Glutamatergic neuron (in vitro differentiated cells): ENCODE data around the gene PFN1. TPM values are rescaled to one million over a fixed set of nuclear protein-coding genes. Genes with fewer than 3 reads are reported as not detected.
A peak's percentile ranks its signal among the peaks of the same experiment; 100 is the strongest.

ENCODE experiments used
- DNase-seq: peaks from one replicate; pipeline ENCODE4 v3.0.0; 2022
- H3K27ac Mint-ChIP-seq: one replicate; pipeline ENCODE4 v1.8.0; 2020; ENCODE audit warnings: mild to moderate bottlenecking, mixed read lengths, inconsistent platforms; ENCODE audit not compliant: unreplicated experiment
- H3K27me3 Mint-ChIP-seq: one replicate; pipeline ENCODE4 v1.8.0; 2020; ENCODE audit warnings: mild to moderate bottlenecking, moderate library complexity, mixed read lengths, inconsistent platforms; ENCODE audit not compliant: unreplicated experiment
- H3K36me3 Mint-ChIP-seq: one replicate; pipeline ENCODE4 v1.8.0; 2020; ENCODE audit warnings: mild to moderate bottlenecking, mixed read lengths, inconsistent platforms; ENCODE audit not compliant: unreplicated experiment
- H3K4me1 Mint-ChIP-seq: one replicate; pipeline ENCODE4 v1.8.0; 2020; ENCODE audit warnings: mild to moderate bottlenecking, low read depth, mixed read lengths, inconsistent platforms; ENCODE audit not compliant: unreplicated experiment
- H3K4me3 Mint-ChIP-seq: one replicate; pipeline ENCODE4 v1.8.0; 2020; ENCODE audit warnings: mild to moderate bottlenecking, mixed read lengths, inconsistent platforms; ENCODE audit not compliant: unreplicated experiment
- H3K9me3 Mint-ChIP-seq: one replicate; pipeline ENCODE4 v1.8.0; 2020; ENCODE audit warnings: mild to moderate bottlenecking, moderate library complexity, mixed read lengths, inconsistent platforms; ENCODE audit not compliant: unreplicated experiment
- CTCF ChIP-seq: fragments of 200-600 bp; sonication (generic); IDR thresholded peaks from one replicate; pipeline ENCODE4 v1.5.0; 2021; ENCODE audit not compliant: partially characterized antibody, unreplicated experiment
- total RNA-seq: library from RNA; stranded (reverse); fragmentation: NEBNext Ultra II Directional; extraction: Animal tissue kit (Norgen Biotek cat#: 25700); gene quantifications from one replicate; pipeline ENCODE4 v1.2.1, GENCODE V29; 2021; ENCODE audit not compliant: unreplicated experiment

PFN1 gene
- total RNA-seq, 1 donor from 2014 or later, result 356 TPM

GRCh38 chr17:4986951-4987766 is 38.8 kb upstream of the PFN1 start, which contains the start of gene CAMTA2:
CAMTA2 (minus strand) TSS chr17:4987675; CDS start chr17:4986222, 1,453 bp downstream.
- peak; percentile 97 for DNase-seq
- Mint-ChIP-seq H3K27me3 (peaks cover 5% of the 10 kb centered on the region), H3K4me1 (peaks cover 16% of the 10 kb centered on the region), H3K9me3 (peaks cover 8% of the 10 kb centered on the region), H3K27ac (peak within 1 kb of the TSS; percentile 92), H3K4me3 (peak within 1 kb of the TSS; percentile 86), H3K36me3 (peaks cover 4% of the 10 kb centered on the region)
- peak; percentile 86 for TF ChIP-seq CTCF

GRCh38 chr17:4986403-4986802 is 38.1 kb upstream of the PFN1 start:
- H3K9me3 Mint-ChIP-seq, result peaks cover 8% of the 10 kb centered on the region
- H3K27ac Mint-ChIP-seq, result peak overlapping the region; percentile 92
- peaks cover 6% of the 10 kb centered on the region for H3K36me3 Mint-ChIP-seq
- peaks cover 16% of the 10 kb centered on the region for H3K4me1 Mint-ChIP-seq
- H3K4me3 Mint-ChIP-seq, result peak overlapping the region; percentile 86
- H3K27me3 Mint-ChIP-seq, result peaks cover 8% of the 10 kb centered on the region
- TF ChIP-seq CTCF, result no peak
- no peak for DNase-seq

- Mint-ChIP-seq H3K9me3 (peaks cover 8% of the 10 kb centered on the region), H3K36me3 (peaks cover 6% of the 10 kb centered on the region), H3K27me3 (peaks cover 13% of the 10 kb centered on the region), H3K4me1 (peaks cover 9% of the 10 kb centered on the region), H3K4me3 (no peak overlapping the region), H3K27ac (no peak overlapping the region)
- TF ChIP-seq CTCF, result no peak
- DNase-seq, result no peak
Observed at GRCh38 chr17:4982305-4982704, 34.0 kb upstream of the PFN1 start.

- Mint-ChIP-seq H3K4me1 (peaks cover 9% of the 10 kb centered on the region), H3K9me3 (peaks cover 3% of the 10 kb centered on the region), H3K27me3 (peaks cover 16% of the 10 kb centered on the region), H3K4me3 (peak overlapping the region; percentile 56), H3K36me3 (peaks cover 6% of the 10 kb centered on the region), H3K27ac (peak overlapping the region; percentile 85)
- no peak for DNase-seq
- TF ChIP-seq CTCF, result peak; percentile 87
Observed at GRCh38 chr17:4980644-4981216, 32.4 kb upstream of the PFN1 start.

- TF ChIP-seq CTCF, result no peak
- Mint-ChIP-seq H3K4me1 (peaks cover 10% of the 10 kb centered on the region), H3K27ac (no peak overlapping the region), H3K9me3 (peaks cover 4% of the 10 kb centered on the region), H3K4me3 (no peak overlapping the region), H3K27me3 (peaks cover 21% of the 10 kb centered on the region), H3K36me3 (peaks cover 11% of the 10 kb centered on the region)
- no peak for DNase-seq
Observed at GRCh38 chr17:4978726-4979125, 30.4 kb upstream of the PFN1 start.
